Kidney epithelial cell (primary cell): ENCODE results near the gene SUGCT. TPM values are rescaled to one million over a fixed set of nuclear protein-coding genes. Genes with fewer than 3 reads are reported as not detected.

Source experiments
- DNase-seq: peaks from one replicate; pipeline ENCODE4 v3.0.0-alpha.2; 2010; ENCODE audit warnings: low read depth
- H3K27me3 ChIP-seq: 2 replicates; pipeline ENCODE4 v1.6.0; 2011; ENCODE audit warnings: low read length; ENCODE audit not compliant: control insufficient read depth, insufficient read depth
- H3K36me3 ChIP-seq: 2 replicates; pipeline ENCODE4 v1.5.1; 2011; ENCODE audit warnings: low read length; ENCODE audit not compliant: control insufficient read depth, insufficient read depth
- H3K4me3 ChIP-seq: 2 replicates; pipeline ENCODE4 v1.5.1; 2011; ENCODE audit warnings: low read depth, mild to moderate bottlenecking, control low read depth, low read length
- CTCF ChIP-seq: IDR thresholded peaks from 2 replicates; pipeline ENCODE4 v1.5.1; 2011; ENCODE audit warnings: mild to moderate bottlenecking, moderate library complexity, low read length, control low read depth, inconsistent platforms; ENCODE audit not compliant: insufficient read depth, poor library complexity, severe bottlenecking
- total RNA-seq: library from RNA; depleted of rRNA; stranded (reverse); fragments of >200 nt; gene quantifications from 2 replicates; pipeline ENCODE4 v1.2.3, GENCODE V29; 2015

Gene SUGCT
- total RNA-seq, 1 donor from 2014 or later, result 4.0 TPM

DNA sequence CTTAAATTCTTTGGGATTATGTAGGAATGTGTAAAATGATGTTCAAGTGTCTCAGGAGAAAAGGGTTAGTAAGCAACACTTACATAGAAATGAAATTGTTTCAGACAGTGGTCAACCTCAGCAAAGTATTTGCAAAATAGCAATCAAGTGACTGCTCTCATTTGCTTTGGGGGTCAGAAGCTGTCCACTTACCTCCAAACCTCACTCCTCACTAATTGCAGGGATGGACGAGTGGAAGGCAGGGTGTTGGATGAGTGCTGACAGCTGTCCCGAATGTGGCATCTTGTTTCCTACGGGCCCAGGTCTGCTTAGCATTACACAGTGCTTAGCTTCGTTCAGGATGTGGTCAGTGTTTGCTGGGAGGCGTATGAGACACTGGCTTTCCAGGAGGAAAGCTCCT lies 437.0 kb downstream of the SUGCT start:
- DNase-seq, result no peak
- TF ChIP-seq CTCF, result no peak
- H3K4me3 ChIP-seq, result no peak overlapping the region
- no peaks in the 10 kb centered on the region for H3K36me3 ChIP-seq
- no peaks in the 10 kb centered on the region for H3K27me3 ChIP-seq

DNA sequence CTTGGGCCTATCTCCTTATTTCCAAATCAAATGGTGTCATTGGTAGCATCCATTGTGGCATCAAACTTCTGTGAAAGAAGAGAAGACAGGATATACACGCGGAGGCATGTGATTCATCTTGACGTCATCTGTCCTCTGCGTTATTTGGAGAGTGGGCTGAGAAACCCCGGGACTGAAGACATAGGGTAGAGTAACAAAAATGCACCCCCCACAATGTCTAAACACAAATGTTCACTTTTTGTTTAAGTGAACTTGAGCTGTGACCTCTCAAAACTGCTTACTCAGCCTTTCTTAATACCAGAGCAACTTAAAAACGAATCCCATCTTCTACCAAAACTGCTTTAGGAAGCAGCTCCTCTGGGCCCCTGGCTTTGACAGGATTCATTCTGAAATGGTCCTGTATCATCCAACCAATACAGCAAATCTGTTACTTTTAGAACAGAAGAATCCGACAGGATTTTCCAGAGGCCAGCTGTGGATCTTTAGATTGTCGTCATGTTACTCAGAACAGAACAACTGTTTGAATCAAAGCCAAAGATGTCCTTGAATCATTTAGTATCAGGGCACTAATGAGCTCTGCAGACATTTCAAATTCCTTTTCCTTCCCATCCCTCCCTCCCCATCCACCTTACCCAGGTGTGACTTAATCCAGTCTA lies 438.1 kb downstream of the SUGCT start:
- no peak overlapping the region for H3K4me3 ChIP-seq
- H3K36me3 ChIP-seq, result no peaks in the 10 kb centered on the region
- TF ChIP-seq CTCF, result no peak
- no peaks in the 10 kb centered on the region for H3K27me3 ChIP-seq
- DNase-seq, result no peak

GRCh38 chr7:40579401-40579800 lies 444.6 kb downstream of the SUGCT start:
- DNase-seq, result no peak
- no peak for TF ChIP-seq CTCF
- Histone ChIP-seq H3K4me3 (no peak overlapping the region), H3K27me3 (no peaks in the 10 kb centered on the region), H3K36me3 (no peaks in the 10 kb centered on the region)

DNA sequence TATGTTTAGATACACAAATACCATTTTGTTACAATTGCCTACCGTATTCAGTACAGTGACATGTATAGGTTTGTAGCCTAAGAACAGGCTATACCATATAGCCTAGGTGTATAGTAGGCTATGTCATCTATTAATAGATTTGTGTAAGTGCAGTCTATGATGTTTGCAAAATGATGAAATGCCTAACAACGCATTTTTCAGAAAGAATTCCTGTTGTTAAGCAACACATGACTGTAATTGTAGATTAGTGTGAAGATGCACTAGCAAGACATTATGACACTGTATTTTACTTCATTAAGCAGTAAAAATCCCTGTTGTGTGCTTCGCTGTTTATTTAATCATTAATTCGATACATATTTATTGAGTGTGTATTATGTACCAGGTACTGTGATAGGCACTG lies 446.0 kb downstream of the SUGCT start:
- DNase-seq, result no peak
- no peak for TF ChIP-seq CTCF
- Histone ChIP-seq H3K27me3 (no peaks in the 10 kb centered on the region), H3K36me3 (no peaks in the 10 kb centered on the region), H3K4me3 (no peak overlapping the region)

DNA sequence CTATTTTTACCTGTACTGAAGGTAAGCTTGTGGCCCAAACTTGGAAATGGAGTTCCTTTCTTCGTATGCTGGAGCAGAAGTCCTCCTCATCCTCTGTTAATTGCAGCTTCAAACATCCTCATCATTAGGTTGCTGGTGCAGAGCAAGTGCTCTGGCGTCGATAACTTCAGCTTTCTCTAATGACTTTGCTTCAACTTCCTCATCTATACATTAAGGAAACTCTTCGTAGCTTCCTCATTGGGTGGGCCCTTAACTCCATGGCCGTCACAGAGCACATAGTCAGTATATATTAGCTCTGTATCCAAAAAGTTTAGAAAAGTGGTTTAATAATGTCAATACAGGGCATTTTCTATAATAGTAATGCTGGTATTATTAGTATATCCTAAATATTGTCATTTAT lies 447.7 kb downstream of the SUGCT start:
- no peaks in the 10 kb centered on the region for H3K36me3 ChIP-seq
- no peaks in the 10 kb centered on the region for H3K27me3 ChIP-seq
- H3K4me3 ChIP-seq, result no peak overlapping the region
- TF ChIP-seq CTCF, result no peak
- DNase-seq, result no peak
